Kidney epithelial cell (primary cell): Measurements from ENCODE around the gene IPO8. TPM values are rescaled to one million over a fixed set of nuclear protein-coding genes. Genes with fewer than 3 reads are reported as not detected.
A peak's percentile ranks its signal among the peaks of the same experiment; 100 is the strongest.

Experiments used
- DNase-seq: peaks from one replicate; pipeline ENCODE4 v3.0.0-alpha.2; 2010; ENCODE audit warnings: low read depth
- H3K27me3 ChIP-seq: 2 replicates; pipeline ENCODE4 v1.6.0; 2011; ENCODE audit warnings: low read length; ENCODE audit not compliant: control insufficient read depth, insufficient read depth
- H3K36me3 ChIP-seq: 2 replicates; pipeline ENCODE4 v1.5.1; 2011; ENCODE audit warnings: low read length; ENCODE audit not compliant: control insufficient read depth, insufficient read depth
- H3K4me3 ChIP-seq: 2 replicates; pipeline ENCODE4 v1.5.1; 2011; ENCODE audit warnings: low read depth, mild to moderate bottlenecking, control low read depth, low read length
- CTCF ChIP-seq: IDR thresholded peaks from 2 replicates; pipeline ENCODE4 v1.5.1; 2011; ENCODE audit warnings: mild to moderate bottlenecking, moderate library complexity, low read length, control low read depth, inconsistent platforms; ENCODE audit not compliant: insufficient read depth, poor library complexity, severe bottlenecking
- total RNA-seq: library from RNA; depleted of rRNA; stranded (reverse); fragments of >200 nt; gene quantifications from 2 replicates; pipeline ENCODE4 v1.2.3, GENCODE V29; 2015

IPO8 gene
- total RNA-seq, 1 donor from 2014 or later: 26.2 TPM

GRCh38 chr12:30706476-30706875, 10.8 kb upstream of the IPO8 start:
- H3K4me3 ChIP-seq: no peak overlapping the region
- DNase-seq: no peak
- no peaks in the 10 kb centered on the region for H3K27me3 ChIP-seq
- TF ChIP-seq CTCF: no peak
- H3K36me3 ChIP-seq: no peaks in the 10 kb centered on the region

- no peak for DNase-seq
- Histone ChIP-seq H3K36me3 (no peaks in the 10 kb centered on the region), H3K4me3 (no peak overlapping the region), H3K27me3 (no peaks in the 10 kb centered on the region)
- no peak for TF ChIP-seq CTCF
These were observed 5.4 kb upstream of the IPO8 start for GRCh38 chr12:30701056-30701455.

- no peak for DNase-seq
- TF ChIP-seq CTCF: no peak
- Histone ChIP-seq H3K36me3 (no peaks in the 10 kb centered on the region), H3K4me3 (no peak overlapping the region), H3K27me3 (no peaks in the 10 kb centered on the region)
These were observed 4.7 kb upstream of the IPO8 start for GRCh38 chr12:30700216-30700900.

DNA sequence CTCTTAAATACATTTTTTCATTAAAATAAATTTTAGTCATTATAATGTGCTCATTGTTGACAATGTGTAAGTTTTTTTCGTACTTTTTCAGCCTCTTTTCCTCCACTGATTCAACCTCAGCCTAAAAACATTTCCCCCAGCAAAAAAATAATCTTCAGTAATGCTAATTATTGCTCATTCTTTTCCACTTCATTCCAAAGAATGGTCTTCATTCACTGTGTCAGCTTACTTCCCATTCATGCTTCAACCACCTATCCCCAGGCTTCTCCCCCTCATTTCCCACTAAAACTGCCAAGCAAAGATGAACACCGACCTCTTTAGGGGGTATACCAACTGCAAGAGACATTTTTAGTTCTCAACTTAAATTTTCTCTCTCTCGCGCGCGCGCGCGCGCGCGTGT, 2.7 kb upstream of the IPO8 start:
- DNase-seq: no peak
- Histone ChIP-seq H3K36me3 (no peaks in the 10 kb centered on the region), H3K27me3 (no peaks in the 10 kb centered on the region), H3K4me3 (no peak overlapping the region)
- TF ChIP-seq CTCF: no peak

- Histone ChIP-seq H3K36me3 (no peaks in the 10 kb centered on the region), H3K27me3 (no peaks in the 10 kb centered on the region), H3K4me3 (no peak overlapping the region)
- no peak for DNase-seq
- TF ChIP-seq CTCF: no peak
These were observed 1.3 kb upstream of the IPO8 start for GRCh38 chr12:30696943-30697342.

DNA sequence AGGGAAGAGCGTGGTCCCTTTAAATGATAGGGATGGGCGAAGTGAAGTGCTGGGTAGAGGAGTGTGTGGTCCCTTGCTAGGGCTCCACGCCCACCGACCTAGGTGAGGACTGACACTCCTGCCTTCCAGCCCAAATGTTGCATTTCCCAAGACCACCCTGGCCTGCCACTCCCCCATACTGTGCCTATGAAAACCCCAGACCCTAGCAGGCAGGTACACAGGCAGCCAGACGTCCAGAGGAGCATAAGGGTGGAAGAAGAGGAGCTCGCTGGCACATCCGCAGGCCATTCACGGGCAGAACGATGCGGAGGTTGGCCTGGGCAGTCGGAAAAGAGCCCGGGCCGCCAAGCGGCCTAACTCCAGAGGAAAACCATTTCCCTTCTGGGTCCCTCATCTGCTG, 817 bp upstream of the IPO8 start:
- H3K27me3 ChIP-seq: no peaks in the 10 kb centered on the region
- TF ChIP-seq CTCF: no peak
- peak overlapping the region; percentile 75 for H3K4me3 ChIP-seq
- H3K36me3 ChIP-seq: no peaks in the 10 kb centered on the region
- no peak for DNase-seq
